PFSK-1 (cell line): ENCODE data around the gene UNCX.

Experiments used
- FOXP2 ChIP-seq: optimal IDR thresholded peaks from 2 replicates; pipeline ENCODE3; 2011; ENCODE audit warnings: borderline replicate concordance, control low read depth, inconsistent platforms; ENCODE audit not compliant: insufficient read depth; ENCODE audit errors: extremely low read length, extremely low read depth
- POLR2AphosphoS5 ChIP-seq: IDR thresholded peaks from 2 replicates; pipeline ENCODE4 v1.6.1; 2012; ENCODE audit warnings: low read depth, mild to moderate bottlenecking, control low read depth, low read length, moderate library complexity
- SIN3A ChIP-seq: IDR thresholded peaks from 2 replicates; pipeline ENCODE4 v1.6.1; 2012; ENCODE audit warnings: mild to moderate bottlenecking, low read length, moderate library complexity, borderline replicate concordance; ENCODE audit not compliant: insufficient read depth
- TAF1 ChIP-seq: IDR thresholded peaks from 2 replicates; pipeline ENCODE4 v1.6.1; 2012; ENCODE audit warnings: low read length, control low read depth, borderline replicate concordance; ENCODE audit not compliant: insufficient read depth
- TF ChIP-seq, protein P1 (sequence below), 2 experiments: IDR thresholded peaks; 2 replicates each; pipeline versions ENCODE4 v1.6.1 to v1.8.0; 2011 to 2012; ENCODE audit warnings: low read depth in 2 of 2, low read length in 2 of 2, control low read depth in 1 of 2, inconsistent platforms in 1 of 2, mild to moderate bottlenecking in 1 of 2, moderate library complexity in 1 of 2; ENCODE audit not compliant: insufficient read depth in 1 of 2

DNA sequence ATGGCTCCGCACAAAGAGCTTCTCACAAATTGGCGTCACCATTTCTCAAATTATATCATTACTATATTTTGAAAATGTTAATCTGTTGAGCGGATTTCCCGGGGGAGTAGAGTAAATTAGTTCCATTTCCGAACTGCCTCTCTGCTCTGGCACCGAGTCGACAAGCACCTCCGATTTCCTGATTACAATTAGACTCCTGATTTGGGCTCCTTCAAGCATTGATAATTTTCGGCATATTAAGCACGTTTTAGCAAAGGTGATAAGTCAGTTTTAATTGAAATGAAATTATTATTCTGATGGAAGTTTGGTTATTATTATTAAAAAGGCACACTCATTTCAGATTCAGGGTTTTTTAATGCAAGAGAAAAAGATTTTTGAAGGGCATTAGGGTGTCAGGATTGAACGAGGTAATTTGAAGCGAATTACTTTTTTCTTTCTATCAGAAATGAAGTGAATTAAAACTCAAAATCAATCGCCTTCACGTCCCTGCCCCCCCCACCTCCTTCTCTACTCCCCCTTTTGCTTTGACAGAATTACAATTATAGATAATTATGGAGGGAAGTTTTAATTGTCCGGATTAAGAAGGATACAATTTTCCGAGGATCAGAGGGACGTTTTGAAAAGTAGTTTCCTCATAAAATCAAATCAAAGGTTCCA lies 4.0 kb upstream of the UNCX start:
- TF ChIP-seq SIN3A, result no peak
- no peak for TF ChIP-seq POLR2AphosphoS5
- TF ChIP-seq, protein P1, sequence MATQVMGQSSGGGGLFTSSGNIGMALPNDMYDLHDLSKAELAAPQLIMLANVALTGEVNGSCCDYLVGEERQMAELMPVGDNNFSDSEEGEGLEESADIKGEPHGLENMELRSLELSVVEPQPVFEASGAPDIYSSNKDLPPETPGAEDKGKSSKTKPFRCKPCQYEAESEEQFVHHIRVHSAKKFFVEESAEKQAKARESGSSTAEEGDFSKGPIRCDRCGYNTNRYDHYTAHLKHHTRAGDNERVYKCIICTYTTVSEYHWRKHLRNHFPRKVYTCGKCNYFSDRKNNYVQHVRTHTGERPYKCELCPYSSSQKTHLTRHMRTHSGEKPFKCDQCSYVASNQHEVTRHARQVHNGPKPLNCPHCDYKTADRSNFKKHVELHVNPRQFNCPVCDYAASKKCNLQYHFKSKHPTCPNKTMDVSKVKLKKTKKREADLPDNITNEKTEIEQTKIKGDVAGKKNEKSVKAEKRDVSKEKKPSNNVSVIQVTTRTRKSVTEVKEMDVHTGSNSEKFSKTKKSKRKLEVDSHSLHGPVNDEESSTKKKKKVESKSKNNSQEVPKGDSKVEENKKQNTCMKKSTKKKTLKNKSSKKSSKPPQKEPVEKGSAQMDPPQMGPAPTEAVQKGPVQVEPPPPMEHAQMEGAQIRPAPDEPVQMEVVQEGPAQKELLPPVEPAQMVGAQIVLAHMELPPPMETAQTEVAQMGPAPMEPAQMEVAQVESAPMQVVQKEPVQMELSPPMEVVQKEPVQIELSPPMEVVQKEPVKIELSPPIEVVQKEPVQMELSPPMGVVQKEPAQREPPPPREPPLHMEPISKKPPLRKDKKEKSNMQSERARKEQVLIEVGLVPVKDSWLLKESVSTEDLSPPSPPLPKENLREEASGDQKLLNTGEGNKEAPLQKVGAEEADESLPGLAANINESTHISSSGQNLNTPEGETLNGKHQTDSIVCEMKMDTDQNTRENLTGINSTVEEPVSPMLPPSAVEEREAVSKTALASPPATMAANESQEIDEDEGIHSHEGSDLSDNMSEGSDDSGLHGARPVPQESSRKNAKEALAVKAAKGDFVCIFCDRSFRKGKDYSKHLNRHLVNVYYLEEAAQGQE (IDR thresholded peaks at IDR 0.05; ENCODE audit: insufficient read depth in 1 of 2, low read depth in 2 of 2, low read length in 2 of 2), result no peak
- TF ChIP-seq FOXP2, result no peak
- no peak for TF ChIP-seq TAF1
